RWPE1 (cell line): ENCODE measurements around the gene ETV1.

ENCODE experiments used
- CTCF ChIA-PET: fragments of 350-600 bp; sonication (Branson Sonifier 250); formaldehyde crosslinking; extraction: SDS; loops from one replicate; lab custom pipeline; 2021; lab: Yijun Ruan, JAX
- POLR2A ChIA-PET: fragments of 400-600 bp; formaldehyde crosslinking; extraction: SDS; loops from one replicate; lab custom pipeline; 2020; ENCODE audit warnings: antibody characterized with exemption; ENCODE audit not compliant: low non-redundant PET; lab: Yijun Ruan, JAX
- DNase-seq: peaks from one replicate; pipeline ENCODE4 v3.0.0; 2012; ENCODE audit warnings: low spot score
- H3K27ac ChIP-seq: fragments of 450-650 bp; 2 replicates; pipeline ENCODE4 v1.5.1; 2017
- TF ChIP-seq, protein P1 (sequence below): fragments of 450-650 bp; conservative IDR thresholded peaks from 2 replicates; pipeline ENCODE4 v1.5.1; 2017; ENCODE audit warnings: low read depth, mild to moderate bottlenecking

The ETV1 gene

DNA sequence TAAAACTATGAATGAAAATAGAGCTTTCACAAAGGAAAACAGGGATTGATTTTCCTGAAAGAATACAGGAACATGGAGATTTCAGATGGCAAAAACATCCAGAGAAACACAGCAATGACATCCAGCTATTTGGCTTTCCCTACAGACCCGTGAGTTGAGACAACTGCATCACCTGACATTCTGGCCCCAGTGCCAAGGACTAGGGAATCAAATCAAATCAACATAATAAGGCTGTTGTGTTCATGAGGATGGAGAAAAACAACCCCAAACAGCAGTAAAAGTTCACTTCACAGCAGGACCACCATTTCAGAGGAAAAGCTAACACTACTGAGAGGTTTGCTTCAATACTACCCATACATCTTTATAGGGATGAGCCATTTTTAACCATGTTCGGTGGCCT, 25.5 kb downstream of the ETV1 start:
- ChIA-PET CTCF (no interaction called here), POLR2A (no interaction called here)
- TF ChIP-seq, protein P1, sequence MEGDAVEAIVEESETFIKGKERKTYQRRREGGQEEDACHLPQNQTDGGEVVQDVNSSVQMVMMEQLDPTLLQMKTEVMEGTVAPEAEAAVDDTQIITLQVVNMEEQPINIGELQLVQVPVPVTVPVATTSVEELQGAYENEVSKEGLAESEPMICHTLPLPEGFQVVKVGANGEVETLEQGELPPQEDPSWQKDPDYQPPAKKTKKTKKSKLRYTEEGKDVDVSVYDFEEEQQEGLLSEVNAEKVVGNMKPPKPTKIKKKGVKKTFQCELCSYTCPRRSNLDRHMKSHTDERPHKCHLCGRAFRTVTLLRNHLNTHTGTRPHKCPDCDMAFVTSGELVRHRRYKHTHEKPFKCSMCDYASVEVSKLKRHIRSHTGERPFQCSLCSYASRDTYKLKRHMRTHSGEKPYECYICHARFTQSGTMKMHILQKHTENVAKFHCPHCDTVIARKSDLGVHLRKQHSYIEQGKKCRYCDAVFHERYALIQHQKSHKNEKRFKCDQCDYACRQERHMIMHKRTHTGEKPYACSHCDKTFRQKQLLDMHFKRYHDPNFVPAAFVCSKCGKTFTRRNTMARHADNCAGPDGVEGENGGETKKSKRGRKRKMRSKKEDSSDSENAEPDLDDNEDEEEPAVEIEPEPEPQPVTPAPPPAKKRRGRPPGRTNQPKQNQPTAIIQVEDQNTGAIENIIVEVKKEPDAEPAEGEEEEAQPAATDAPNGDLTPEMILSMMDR = no peak
- no peak overlapping the region for H3K27ac ChIP-seq
- DNase-seq = no peak

DNA sequence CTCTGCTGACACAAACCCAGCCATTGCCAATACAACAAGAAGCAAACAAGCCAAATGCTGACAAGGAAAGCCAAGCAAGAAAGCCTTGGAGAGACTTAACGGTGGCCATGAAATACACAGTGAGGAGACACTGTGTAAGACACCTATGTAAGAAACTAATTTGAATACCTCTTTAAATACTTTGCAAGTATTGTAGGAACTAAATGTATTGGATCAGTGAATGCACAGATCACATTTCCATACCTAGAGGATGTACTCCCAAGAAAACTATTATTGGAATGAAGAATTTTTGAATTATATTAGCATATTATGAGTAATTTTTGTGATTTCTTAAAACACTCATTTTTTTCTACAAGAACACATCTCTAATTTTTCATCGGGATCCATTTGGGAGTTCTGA, 34.0 kb downstream of the ETV1 start:
- POLR2A ChIA-PET = no interaction called here
- TF ChIP-seq, protein P1 = no peak
- no peak for DNase-seq
- H3K27ac ChIP-seq = no peak overlapping the region
- CTCF ChIA-PET = no interaction called here

DNA sequence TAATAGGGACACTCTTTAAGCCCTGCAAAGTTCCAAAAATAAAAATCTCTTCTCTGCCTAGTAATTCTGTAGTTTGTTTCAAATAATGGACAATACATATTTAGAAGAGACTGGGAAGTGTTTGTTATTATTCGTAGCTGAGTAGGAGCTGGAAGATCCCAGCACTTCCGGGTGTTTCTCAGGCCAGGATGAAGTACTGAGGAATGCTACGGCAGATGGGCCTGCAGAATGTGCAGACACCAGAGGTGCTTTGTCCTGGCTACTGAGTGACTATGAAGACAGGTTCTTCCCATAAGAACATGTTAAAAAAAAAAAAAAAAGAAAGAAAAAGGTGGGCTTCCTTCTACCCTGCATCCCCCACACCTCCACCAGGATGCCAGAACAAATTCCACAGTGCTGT, 36.1 kb downstream of the ETV1 start:
- TF ChIP-seq, protein P1 = no peak
- CTCF ChIA-PET = interaction anchor here (0.6 kb wide), 1 partner anchor 378 kb away, joined by 3 read pairs; no protein-coding TSS in a partner anchor
- DNase-seq = no peak
- H3K27ac ChIP-seq = no peak overlapping the region
- POLR2A ChIA-PET = no interaction called here

DNA sequence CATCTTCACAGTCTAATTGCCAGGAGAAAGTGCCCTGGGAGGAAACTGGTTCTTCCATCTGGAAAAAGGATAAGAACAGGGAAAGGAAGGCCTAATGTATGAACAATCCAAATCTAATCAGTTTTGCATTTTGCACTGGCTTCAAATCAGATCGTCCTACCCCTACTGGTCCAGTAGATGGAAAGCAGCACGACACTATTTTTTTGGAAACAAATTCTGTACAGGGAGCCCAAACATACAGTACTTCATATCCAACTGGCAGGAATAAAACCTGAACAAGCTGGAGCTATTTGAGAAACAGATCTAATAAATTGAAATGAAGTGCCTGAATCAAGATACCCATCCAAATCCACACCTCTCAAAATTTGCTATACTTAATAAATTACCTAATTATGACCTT, 36.5 kb downstream of the ETV1 start:
- no peak for DNase-seq
- TF ChIP-seq, protein P1 = no peak
- no peak overlapping the region for H3K27ac ChIP-seq
- ChIA-PET POLR2A (no interaction called here), CTCF (no interaction called here)

DNA sequence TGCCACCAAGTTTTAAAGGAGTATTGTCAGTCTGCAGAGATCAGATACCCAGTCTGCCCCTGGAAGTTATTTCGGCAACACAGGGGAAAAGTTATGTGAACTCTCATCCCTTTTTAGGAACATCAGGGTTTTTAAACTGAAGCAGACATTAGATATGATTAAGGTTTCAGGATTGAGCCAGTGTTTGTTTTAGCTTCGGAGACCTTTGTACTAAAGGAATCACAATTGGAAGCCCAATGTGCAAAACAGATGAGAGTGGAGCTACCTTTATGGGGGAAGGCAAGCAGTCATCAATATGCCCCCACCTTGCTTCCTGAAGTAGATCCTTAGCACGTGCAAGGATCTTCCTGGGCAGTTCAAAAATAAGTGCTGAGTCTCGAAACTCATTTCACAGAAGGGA, 39.5 kb downstream of the ETV1 start:
- POLR2A ChIA-PET = no interaction called here
- no peak for DNase-seq
- TF ChIP-seq, protein P1 = no peak
- H3K27ac ChIP-seq = no peak overlapping the region
- CTCF ChIA-PET = no interaction called here

DNA sequence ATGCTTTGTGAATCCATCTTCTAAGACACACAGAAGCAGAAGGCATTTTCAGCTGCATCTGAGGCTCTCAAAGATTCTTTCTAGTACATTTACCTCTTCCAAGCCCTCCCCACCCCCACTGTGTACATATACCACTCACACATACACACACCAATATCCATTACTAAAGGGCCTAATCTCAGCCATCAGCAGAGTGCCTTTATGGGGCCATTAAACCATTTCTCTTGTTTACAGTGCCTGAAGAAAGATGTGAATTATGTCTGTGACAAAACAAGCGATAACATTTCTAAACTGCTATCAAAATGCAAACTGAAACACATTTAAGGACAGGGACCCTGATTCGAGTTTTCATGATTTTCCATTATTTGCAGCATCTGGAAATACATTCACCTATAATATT, 40.0 kb downstream of the ETV1 start:
- CTCF ChIA-PET = no interaction called here
- TF ChIP-seq, protein P1 = no peak
- POLR2A ChIA-PET = no interaction called here
- no peak overlapping the region for H3K27ac ChIP-seq
- DNase-seq = no peak
